ENCODE data around the gene CAMTA1. TPM values are rescaled to one million over a fixed set of nuclear protein-coding genes. Genes with fewer than 3 reads are reported as not detected.
A peak's percentile ranks its signal among the peaks of the same experiment; 100 is the strongest.

The CAMTA1 gene
- total RNA-seq, 1 donor from 2014 or later = 99.0 TPM

DNA sequence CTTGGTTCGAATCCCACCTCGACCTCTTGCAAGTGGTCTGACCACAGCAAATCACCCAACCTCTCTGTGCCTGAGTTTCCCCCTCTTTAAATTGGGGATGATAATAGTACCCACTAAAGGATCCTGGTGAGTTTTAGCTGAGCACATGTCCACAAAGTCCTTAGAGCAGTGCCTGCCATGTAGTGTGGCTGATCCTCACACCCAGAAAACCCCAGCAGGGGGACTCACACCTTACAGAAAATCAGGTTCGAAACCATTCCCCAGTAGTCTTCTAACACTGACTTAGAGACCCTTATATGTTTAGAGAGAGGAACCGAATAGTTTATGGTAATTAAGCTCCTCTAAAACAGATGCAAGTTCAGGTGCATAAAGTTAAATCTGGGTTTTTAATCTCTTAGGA is 89.0 kb downstream of the CAMTA1 start:
- H3K36me3 Mint-ChIP-seq (ENCODE audit: insufficient read depth) = peaks cover 2% of the 10 kb centered on the region
- DNase-seq (ENCODE audit: low spot score, unreplicated experiment) = no peak

DNA sequence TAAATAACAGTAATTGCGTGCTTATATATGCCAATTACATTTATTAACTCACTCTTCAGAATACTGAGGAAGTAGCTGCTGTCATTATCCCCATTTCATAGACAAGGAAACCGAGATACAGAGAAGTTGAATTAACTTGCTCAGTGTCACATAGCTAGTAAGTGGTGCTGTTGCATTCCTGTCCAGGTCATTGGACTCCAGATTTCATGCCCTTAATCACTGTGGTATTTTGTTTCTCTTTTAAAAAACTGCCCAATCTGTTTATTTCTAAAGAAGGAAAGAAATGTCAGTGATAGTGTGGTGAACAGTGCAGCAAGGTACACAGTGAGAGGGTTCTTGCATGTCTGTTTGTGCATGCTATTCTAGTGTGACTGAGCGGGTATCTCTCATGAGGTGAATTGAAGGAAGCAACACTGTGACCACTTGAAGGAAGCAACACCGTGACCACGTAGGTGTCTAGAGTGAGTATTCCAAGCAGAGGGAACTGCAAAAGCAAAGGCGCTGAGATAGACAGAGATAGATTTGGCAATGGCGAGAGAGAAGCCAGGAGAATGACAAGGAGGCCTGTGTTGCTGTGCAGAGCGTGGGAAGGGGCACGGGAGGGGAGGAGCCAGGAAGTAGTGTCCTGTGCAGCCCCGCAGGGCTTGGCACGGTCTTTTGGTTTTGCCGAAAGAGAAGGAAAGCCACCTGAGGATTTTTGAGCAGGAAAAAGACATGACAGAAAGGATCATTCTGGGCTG is 95.9 kb downstream of the CAMTA1 start:
- no peak overlapping the region for H3K4me3 Mint-ChIP-seq (ENCODE audit: low read depth)

More for the DNA sequence above, 89.0 kb downstream of the CAMTA1 start:
- no peak overlapping the region for H3K27ac Mint-ChIP-seq
- H3K9me3 Mint-ChIP-seq (ENCODE audit: low read depth) = no peaks in the 10 kb centered on the region
- H3K4me3 Mint-ChIP-seq (ENCODE audit: low read depth) = no peak overlapping the region
- TF ChIP-seq CTCF (IDR thresholded peaks at IDR 0.05; ENCODE audit: unreplicated experiment) = no peak
- no peaks in the 10 kb centered on the region for H3K27me3 Mint-ChIP-seq
- peaks cover 16% of the 10 kb centered on the region for H3K4me1 Mint-ChIP-seq (ENCODE audit: low read depth)

DNA sequence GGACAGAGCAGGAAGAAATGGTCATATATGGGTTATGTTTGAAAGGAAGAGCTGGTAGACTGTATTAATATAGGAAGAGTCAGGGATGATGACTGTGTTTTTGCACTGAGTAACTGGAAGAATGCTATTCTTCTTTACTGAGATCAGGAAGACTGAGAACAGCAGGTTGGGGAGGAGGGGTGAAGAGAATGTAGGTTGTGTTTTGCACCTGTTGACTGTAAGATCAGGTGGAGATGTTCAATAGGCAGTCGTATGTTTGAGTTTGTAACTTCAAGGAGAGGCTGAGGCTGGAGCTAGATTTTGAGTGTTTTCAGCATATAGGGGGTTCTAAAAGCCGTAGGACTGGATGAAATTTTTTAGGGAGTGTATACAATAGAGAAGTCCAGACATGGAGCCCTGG is 97.2 kb downstream of the CAMTA1 start:
- H3K9me3 Mint-ChIP-seq (ENCODE audit: low read depth) = no peaks in the 10 kb centered on the region
- no peak for DNase-seq (ENCODE audit: low spot score, unreplicated experiment)
- TF ChIP-seq CTCF (IDR thresholded peaks at IDR 0.05; ENCODE audit: unreplicated experiment) = no peak
- H3K4me1 Mint-ChIP-seq (ENCODE audit: low read depth) = peaks cover 25% of the 10 kb centered on the region
- no peak overlapping the region for H3K4me3 Mint-ChIP-seq (ENCODE audit: low read depth)
- no peaks in the 10 kb centered on the region for H3K36me3 Mint-ChIP-seq (ENCODE audit: insufficient read depth)
- no peaks in the 10 kb centered on the region for H3K27me3 Mint-ChIP-seq
- no peak overlapping the region for H3K27ac Mint-ChIP-seq

More for the DNA sequence above, 95.9 kb downstream of the CAMTA1 start:
- no peaks in the 10 kb centered on the region for H3K9me3 Mint-ChIP-seq (ENCODE audit: low read depth)
- H3K36me3 Mint-ChIP-seq (ENCODE audit: insufficient read depth) = peaks cover 2% of the 10 kb centered on the region
- no peak for DNase-seq (ENCODE audit: low spot score, unreplicated experiment)
- peaks cover 19% of the 10 kb centered on the region for H3K4me1 Mint-ChIP-seq (ENCODE audit: low read depth)
- no peaks in the 10 kb centered on the region for H3K27me3 Mint-ChIP-seq
- no peak for TF ChIP-seq CTCF (IDR thresholded peaks at IDR 0.05; ENCODE audit: unreplicated experiment)
- H3K27ac Mint-ChIP-seq = no peak overlapping the region

GRCh38 chr1:6884652-6885153 is 99.4 kb downstream of the CAMTA1 start:
- Mint-ChIP-seq H3K27me3 (no peaks in the 10 kb centered on the region), H3K36me3 (ENCODE audit: insufficient read depth) (no peaks in the 10 kb centered on the region), H3K4me3 (ENCODE audit: low read depth) (peak overlapping the region; percentile 25), H3K27ac (peak overlapping the region; percentile 89), H3K4me1 (ENCODE audit: low read depth) (peaks cover 25% of the 10 kb centered on the region), H3K9me3 (ENCODE audit: low read depth) (no peaks in the 10 kb centered on the region)
- TF ChIP-seq CTCF (IDR thresholded peaks at IDR 0.05; ENCODE audit: unreplicated experiment) = no peak
- DNase-seq (ENCODE audit: low spot score, unreplicated experiment) = no peak

DNA sequence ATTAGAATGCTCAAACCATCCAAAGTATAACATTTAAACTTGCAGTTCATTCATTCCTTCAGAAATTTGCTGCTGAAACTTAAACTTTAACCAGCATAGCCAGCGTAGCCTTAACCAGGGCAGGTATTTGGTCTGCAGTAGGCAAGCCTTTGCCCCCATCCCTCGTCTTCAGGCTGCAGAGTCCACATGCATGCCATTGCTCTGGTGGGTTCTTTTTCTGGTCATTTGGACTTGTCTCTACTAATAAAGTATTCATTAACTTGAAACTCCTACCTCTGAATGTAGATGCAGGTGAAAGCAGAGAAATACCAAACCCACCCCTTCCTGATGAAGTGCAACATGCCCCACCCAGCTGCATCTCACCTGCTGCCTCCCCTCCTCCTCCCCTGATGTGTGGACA is 100.2 kb downstream of the CAMTA1 start:
- no peak overlapping the region for H3K4me3 Mint-ChIP-seq (ENCODE audit: low read depth)
- H3K27ac Mint-ChIP-seq = no peak overlapping the region
- no peaks in the 10 kb centered on the region for H3K27me3 Mint-ChIP-seq
- peaks cover 25% of the 10 kb centered on the region for H3K4me1 Mint-ChIP-seq (ENCODE audit: low read depth)
- H3K9me3 Mint-ChIP-seq (ENCODE audit: low read depth) = no peaks in the 10 kb centered on the region
- no peak for DNase-seq (ENCODE audit: low spot score, unreplicated experiment)
- TF ChIP-seq CTCF (IDR thresholded peaks at IDR 0.05; ENCODE audit: unreplicated experiment) = no peak
- no peaks in the 10 kb centered on the region for H3K36me3 Mint-ChIP-seq (ENCODE audit: insufficient read depth)

Data from progenitor cell of endocrine pancreas (in vitro differentiated cells).